Prostate gland (tissue), 2 donors: ENCODE results near the gene FAF1. TPM values are rescaled to one million over a fixed set of nuclear protein-coding genes. Genes with fewer than 3 reads are reported as not detected.

Source experiments
- DNase-seq: peaks from one replicate; pipeline ENCODE4 v3.0.0-alpha.2; 2019; ENCODE audit warnings: low spot score
- H3K27ac ChIP-seq, 2 donors: fragments of 200-600 bp; sonication (generic); 2 replicates each; pipeline ENCODE4 v1.5.1; 2017 to 2019
- H3K27me3 ChIP-seq: fragments of 200-600 bp; sonication (generic); replicated peaks from 2 replicates; pipeline ENCODE4 v1.5.1; 2019; ENCODE audit not compliant: insufficient read depth
- H3K36me3 ChIP-seq, 2 donors: fragments of 200-600 bp; sonication (generic); 1 replicate in 1 of 2; 2 replicates in 1 of 2; pipeline versions ENCODE4 v1.5.1 to v1.8.1; 2017 to 2019
- H3K4me1 ChIP-seq: fragments of 200-600 bp; sonication (generic); replicated peaks from 2 replicates; pipeline ENCODE4 v1.5.1; 2019
- H3K4me3 ChIP-seq, 2 donors: fragments of 200-600 bp; sonication (generic); 2 replicates each; pipeline ENCODE4 v1.5.1; 2017 to 2019
- H3K9me3 ChIP-seq: fragments of 200-600 bp; sonication (generic); 2 replicates; pipeline ENCODE4 v1.5.1; 2017
- POLR2A ChIP-seq: fragments of 450-650 bp; IDR thresholded peaks from one replicate; pipeline ENCODE4 v1.6.1; 2016; ENCODE audit warnings: antibody characterized with exemption, mild to moderate bottlenecking
- POLR2AphosphoS5 ChIP-seq: sonication (generic); formaldehyde crosslinking; IDR thresholded peaks from one replicate; pipeline ENCODE4 v1.6.1; 2017; ENCODE audit warnings: antibody characterized with exemption
- WGBS: methylation state at CpG from one replicate; pipeline ENCODE4 v1.1.5; 2018; 5-methylcytosine and 5-hydroxymethylcytosine counted together
- intact Hi-C: fragments of 100-400 bp; cut with DNase I; formaldehyde crosslinking; loops from one replicate; pipeline ENCODE4 v1.14.2; 2022
- total RNA-seq, 2 donors: library from RNA; depleted of rRNA; stranded (reverse); fragments of >200 nt; gene quantifications; one replicate each; pipeline ENCODE4 v1.1.0, GENCODE V29; 2016
- TF ChIP-seq, protein P1 (sequence below), 4 experiments: fragments of 200-600 bp in 2 of 4; fragments of 450-650 bp in 2 of 4; sonication (generic) in 2 of 4; IDR thresholded peaks; 1 replicate in 3 of 4; 2 replicates in 1 of 4; pipeline ENCODE4 v1.5.1; 2016 to 2019; ENCODE audit warnings: antibody characterized with exemption in 4 of 4, mild to moderate bottlenecking in 2 of 4, moderate library complexity in 2 of 4

Gene FAF1
- total RNA-seq, 2 donors from 2014 or later = 40.4 to 41.5 TPM

DNA sequence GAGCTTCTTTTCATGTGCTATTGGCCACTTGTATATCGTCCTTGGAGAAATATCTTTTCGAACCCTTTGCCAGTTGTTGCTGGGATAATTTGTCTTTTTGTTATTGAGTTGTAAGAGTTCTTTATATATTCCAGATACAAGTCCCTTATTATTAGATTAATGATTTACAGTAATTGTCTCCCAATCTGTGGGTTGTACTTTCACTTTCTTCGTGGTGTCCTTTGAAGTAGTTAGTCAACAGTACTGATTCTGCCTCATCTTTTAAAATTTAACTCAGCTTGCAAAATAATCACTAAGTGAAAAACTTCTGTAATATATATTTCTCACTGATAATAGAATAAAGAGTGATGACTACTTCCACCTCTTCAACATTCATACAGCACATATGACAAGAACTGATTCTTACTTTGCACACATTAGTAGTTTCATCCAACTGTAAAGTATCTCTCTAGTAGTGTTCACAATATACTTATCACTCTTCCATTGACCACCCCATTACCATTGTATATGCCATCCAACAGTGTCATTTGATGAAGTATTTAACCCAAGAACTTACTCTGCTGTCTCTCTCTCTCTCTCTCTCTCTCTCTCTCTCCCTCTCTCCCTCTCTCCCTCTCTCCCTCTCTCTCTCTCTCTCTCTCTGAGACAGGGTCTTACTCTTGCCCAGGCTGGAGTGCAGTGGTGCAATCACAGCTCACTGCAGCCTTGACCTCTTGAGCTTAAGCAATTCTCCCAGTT, 432.6 kb downstream of the FAF1 start:
- Histone ChIP-seq H3K27ac (no peak overlapping the region), H3K27me3 (no peaks in the 10 kb centered on the region), H3K4me1 (no peaks in the 10 kb centered on the region), H3K36me3 (no peaks in the 10 kb centered on the region), H3K9me3 (no peaks in the 10 kb centered on the region), H3K4me3 (no peak overlapping the region)
- 87% methylated on average over 3 of the region's 3 CpGs for WGBS
- intact Hi-C loops = no loop called here
- no peak for TF ChIP-seq POLR2AphosphoS5
- TF ChIP-seq, protein P1, sequence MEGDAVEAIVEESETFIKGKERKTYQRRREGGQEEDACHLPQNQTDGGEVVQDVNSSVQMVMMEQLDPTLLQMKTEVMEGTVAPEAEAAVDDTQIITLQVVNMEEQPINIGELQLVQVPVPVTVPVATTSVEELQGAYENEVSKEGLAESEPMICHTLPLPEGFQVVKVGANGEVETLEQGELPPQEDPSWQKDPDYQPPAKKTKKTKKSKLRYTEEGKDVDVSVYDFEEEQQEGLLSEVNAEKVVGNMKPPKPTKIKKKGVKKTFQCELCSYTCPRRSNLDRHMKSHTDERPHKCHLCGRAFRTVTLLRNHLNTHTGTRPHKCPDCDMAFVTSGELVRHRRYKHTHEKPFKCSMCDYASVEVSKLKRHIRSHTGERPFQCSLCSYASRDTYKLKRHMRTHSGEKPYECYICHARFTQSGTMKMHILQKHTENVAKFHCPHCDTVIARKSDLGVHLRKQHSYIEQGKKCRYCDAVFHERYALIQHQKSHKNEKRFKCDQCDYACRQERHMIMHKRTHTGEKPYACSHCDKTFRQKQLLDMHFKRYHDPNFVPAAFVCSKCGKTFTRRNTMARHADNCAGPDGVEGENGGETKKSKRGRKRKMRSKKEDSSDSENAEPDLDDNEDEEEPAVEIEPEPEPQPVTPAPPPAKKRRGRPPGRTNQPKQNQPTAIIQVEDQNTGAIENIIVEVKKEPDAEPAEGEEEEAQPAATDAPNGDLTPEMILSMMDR (IDR thresholded peaks at IDR 0.05) = no peak
- no peak for TF ChIP-seq POLR2A
- DNase-seq = no peak

DNA sequence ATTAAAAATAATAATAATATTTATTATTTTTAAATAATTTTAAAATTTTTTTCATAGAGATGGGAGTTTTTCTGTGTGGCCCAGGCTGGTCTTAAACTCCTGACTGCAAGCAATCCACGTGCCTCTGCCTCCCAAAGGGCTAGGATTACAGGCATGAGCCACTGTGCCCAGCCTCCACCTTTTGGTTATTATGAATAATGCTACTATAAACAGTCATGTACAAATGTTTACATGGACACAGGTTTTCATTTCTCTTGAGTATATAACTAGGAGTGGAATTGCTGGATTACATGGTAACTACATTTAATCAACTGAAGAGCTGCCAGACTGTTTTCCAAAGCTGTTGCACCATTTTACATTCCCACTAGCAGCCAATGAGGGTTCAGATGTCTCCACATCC, 433.6 kb downstream of the FAF1 start:
- no peak for TF ChIP-seq POLR2AphosphoS5
- TF ChIP-seq POLR2A = no peak
- TF ChIP-seq, protein P1 (IDR thresholded peaks at IDR 0.05) = no peak
- DNase-seq = no peak

DNA sequence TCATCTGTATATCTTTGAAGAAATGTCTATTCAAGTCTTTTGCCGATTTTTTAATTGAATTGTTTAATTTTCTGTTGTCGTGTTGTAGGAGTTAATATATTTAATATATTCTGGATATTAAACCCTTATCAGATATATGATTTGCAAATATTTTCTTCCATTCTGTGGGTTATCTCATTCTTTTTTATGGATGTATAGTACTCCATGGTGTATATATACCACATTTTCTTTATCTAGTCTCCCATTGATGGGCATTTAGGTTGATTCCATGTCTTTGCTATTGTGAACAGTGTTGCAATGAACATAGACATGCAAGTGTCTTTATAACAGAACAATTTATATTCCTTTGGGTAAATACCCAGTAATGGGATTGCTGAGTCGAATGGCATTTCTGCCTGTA, 436.5 kb downstream of the FAF1 start:
- no peaks in the 10 kb centered on the region for H3K36me3 ChIP-seq
- intact Hi-C loops = no loop called here
- H3K4me1 ChIP-seq = no peaks in the 10 kb centered on the region
- DNase-seq = no peak
- no peaks in the 10 kb centered on the region for H3K9me3 ChIP-seq
- no peaks in the 10 kb centered on the region for H3K27me3 ChIP-seq
- TF ChIP-seq, protein P1 (IDR thresholded peaks at IDR 0.05) = no peak
- no peak for TF ChIP-seq POLR2AphosphoS5
- TF ChIP-seq POLR2A = no peak
- no peak overlapping the region for H3K4me3 ChIP-seq
- no peak overlapping the region for H3K27ac ChIP-seq
- WGBS = 97% methylated on average over 3 of the region's 3 CpGs

More for the DNA sequence above, 433.6 kb downstream of the FAF1 start:
- H3K27ac ChIP-seq = no peak overlapping the region
- WGBS = 93% methylated on average over 1 of the region's 1 CpG
- intact Hi-C loops = no loop called here
- H3K4me1 ChIP-seq = no peaks in the 10 kb centered on the region
- no peaks in the 10 kb centered on the region for H3K36me3 ChIP-seq
- no peaks in the 10 kb centered on the region for H3K27me3 ChIP-seq
- no peaks in the 10 kb centered on the region for H3K9me3 ChIP-seq
- no peak overlapping the region for H3K4me3 ChIP-seq

DNA sequence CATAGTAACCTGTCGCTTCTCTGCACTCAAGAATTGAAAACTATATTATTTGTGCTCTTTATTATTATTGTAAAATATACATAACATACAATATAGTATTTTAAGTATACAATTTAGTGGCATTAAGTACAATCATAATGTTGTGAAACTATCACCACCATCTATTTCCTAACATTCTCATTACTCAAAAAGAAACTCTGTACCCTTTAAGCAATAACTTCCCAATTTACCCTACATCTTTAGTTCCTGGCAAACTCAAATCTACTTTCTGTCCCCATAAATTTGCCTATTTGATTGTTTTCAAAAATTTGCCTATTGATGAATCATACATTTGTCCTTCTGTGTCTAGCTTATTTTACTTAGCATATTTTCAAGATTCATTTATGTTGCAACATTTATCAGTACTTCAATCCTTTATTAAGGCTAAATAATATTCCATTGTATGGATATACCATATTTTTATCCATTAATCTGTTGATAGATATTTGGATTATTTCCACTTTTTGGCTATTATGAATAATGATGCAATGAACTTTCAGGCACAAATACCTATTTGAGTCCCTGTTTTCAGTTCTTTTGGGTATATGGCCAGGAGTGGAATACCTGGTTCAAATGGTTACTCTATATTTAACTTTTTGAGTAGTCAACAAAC, 437.2 kb downstream of the FAF1 start:
- intact Hi-C loops = no loop called here
- TF ChIP-seq POLR2AphosphoS5 = no peak
- TF ChIP-seq, protein P1 (IDR thresholded peaks at IDR 0.05) = no peak
- TF ChIP-seq POLR2A = no peak
- H3K4me1 ChIP-seq = no peaks in the 10 kb centered on the region
- no peak for DNase-seq
- no peaks in the 10 kb centered on the region for H3K9me3 ChIP-seq
- H3K27ac ChIP-seq = no peak overlapping the region
- 92% methylated on average over 1 of the region's 1 CpG for WGBS
- no peaks in the 10 kb centered on the region for H3K27me3 ChIP-seq
- H3K4me3 ChIP-seq = no peak overlapping the region
- H3K36me3 ChIP-seq = no peaks in the 10 kb centered on the region

DNA sequence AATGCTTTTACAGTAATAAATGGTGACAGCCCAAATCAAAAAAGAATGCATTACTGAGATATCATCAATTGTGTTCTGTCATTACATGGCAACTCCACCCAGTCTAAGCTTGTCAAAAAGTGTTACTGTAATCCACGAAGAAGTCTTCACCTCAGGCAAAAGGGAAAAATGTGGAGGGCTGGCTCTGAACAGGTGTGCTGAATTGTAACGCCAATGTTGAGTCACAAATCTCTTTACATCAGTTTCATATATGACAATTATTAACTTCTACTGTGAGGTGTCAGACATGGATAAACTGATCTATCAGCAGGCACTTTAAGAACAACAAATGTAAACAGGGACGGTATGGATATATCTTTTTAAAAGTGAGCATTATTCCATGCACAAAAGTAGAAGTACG, 438.4 kb downstream of the FAF1 start:
- no peak for TF ChIP-seq POLR2AphosphoS5
- TF ChIP-seq, protein P1 (IDR thresholded peaks at IDR 0.05) = no peak
- TF ChIP-seq POLR2A = no peak
- no peaks in the 10 kb centered on the region for H3K9me3 ChIP-seq
- no peak overlapping the region for H3K27ac ChIP-seq
- 66% methylated on average over 4 of the region's 4 CpGs for WGBS
- no peaks in the 10 kb centered on the region for H3K27me3 ChIP-seq
- H3K36me3 ChIP-seq = no peaks in the 10 kb centered on the region
- intact Hi-C loops = no loop called here
- no peaks in the 10 kb centered on the region for H3K4me1 ChIP-seq
- DNase-seq = no peak
- no peak overlapping the region for H3K4me3 ChIP-seq
